ENCODE results near the gene GBA2.
A peak's percentile ranks its signal among the peaks of the same experiment; 100 is the strongest.

Gene GBA2

GRCh38 chr9:35732185-35732799 is 16.7 kb downstream of the GBA2 start, which contains the start of the genes CREB3 and TLN1:
CREB3 (plus strand) TSS chr9:35732666; CDS start chr9:35732773, 107 bp downstream.
TLN1 (minus strand) TSS chr9:35732195; CDS start chr9:35725694, 6,501 bp downstream.
- TF ChIP-seq YY1 (IDR thresholded peaks at IDR 0.05; ENCODE audit: insufficient read depth, insufficient read length), result no peak
- no peak for TF ChIP-seq ZNF274 (IDR thresholded peaks at IDR 0.05; ENCODE audit: low read depth, low read length)
- Histone ChIP-seq H3K36me3 (ENCODE audit: insufficient read depth, insufficient read length, low read length) (peaks cover 36% of the 10 kb centered on the region), H3K9ac (ENCODE audit: insufficient read length, low read depth) (peak within 1 kb of the TSS; percentile 92), H3K4me3 (ENCODE audit: insufficient read length, low read depth) (peak within 1 kb of the TSS; percentile 92), H3K9me3 (ENCODE audit: insufficient read depth, low read length) (no peaks in the 10 kb centered on the region), H3K4me1 (ENCODE audit: insufficient read depth, insufficient read length) (peaks cover 16% of the 10 kb centered on the region), H3K27me3 (ENCODE audit: insufficient read depth, insufficient read length) (no peaks in the 10 kb centered on the region)
- peak; percentile 96 for DNase-seq (ENCODE audit: low read depth, low spot score)

GRCh38 chr9:35731415-35732184 is 17.4 kb downstream of the GBA2 start:
- peaks cover 34% of the 10 kb centered on the region for H3K36me3 ChIP-seq (ENCODE audit: insufficient read depth, insufficient read length, low read length)
- no peak for TF ChIP-seq ZNF274 (IDR thresholded peaks at IDR 0.05; ENCODE audit: low read depth, low read length)
- H3K4me3 ChIP-seq (ENCODE audit: insufficient read length, low read depth), result peak overlapping the region; percentile 92
- H3K4me1 ChIP-seq (ENCODE audit: insufficient read depth, insufficient read length), result peaks cover 17% of the 10 kb centered on the region
- H3K27me3 ChIP-seq (ENCODE audit: insufficient read depth, insufficient read length), result no peaks in the 10 kb centered on the region
- H3K9ac ChIP-seq (ENCODE audit: insufficient read length, low read depth), result peak overlapping the region; percentile 91
- H3K9me3 ChIP-seq (ENCODE audit: insufficient read depth, low read length), result no peaks in the 10 kb centered on the region
- no peak for DNase-seq (ENCODE audit: low read depth, low spot score)

- Histone ChIP-seq H3K27me3 (ENCODE audit: insufficient read depth, insufficient read length) (no peaks in the 10 kb centered on the region), H3K4me3 (ENCODE audit: insufficient read length, low read depth) (peak overlapping the region; percentile 92), H3K4me1 (ENCODE audit: insufficient read depth, insufficient read length) (peaks cover 15% of the 10 kb centered on the region), H3K9ac (ENCODE audit: insufficient read length, low read depth) (peak overlapping the region; percentile 91), H3K36me3 (ENCODE audit: insufficient read depth, insufficient read length, low read length) (peaks cover 33% of the 10 kb centered on the region), H3K9me3 (ENCODE audit: insufficient read depth, low read length) (no peaks in the 10 kb centered on the region)
- no peak for DNase-seq (ENCODE audit: low read depth, low spot score)
- no peak for TF ChIP-seq SUZ12 (IDR thresholded peaks at IDR 0.05; ENCODE audit: extremely low read depth, insufficient read depth, insufficient read length)
- no peak for TF ChIP-seq ZNF274 (IDR thresholded peaks at IDR 0.05; ENCODE audit: low read depth, low read length)
- no peak for TF ChIP-seq YY1 (IDR thresholded peaks at IDR 0.05; ENCODE audit: insufficient read depth, insufficient read length)
These were observed 18.6 kb downstream of the GBA2 start for GRCh38 chr9:35730486-35730854.

DNA sequence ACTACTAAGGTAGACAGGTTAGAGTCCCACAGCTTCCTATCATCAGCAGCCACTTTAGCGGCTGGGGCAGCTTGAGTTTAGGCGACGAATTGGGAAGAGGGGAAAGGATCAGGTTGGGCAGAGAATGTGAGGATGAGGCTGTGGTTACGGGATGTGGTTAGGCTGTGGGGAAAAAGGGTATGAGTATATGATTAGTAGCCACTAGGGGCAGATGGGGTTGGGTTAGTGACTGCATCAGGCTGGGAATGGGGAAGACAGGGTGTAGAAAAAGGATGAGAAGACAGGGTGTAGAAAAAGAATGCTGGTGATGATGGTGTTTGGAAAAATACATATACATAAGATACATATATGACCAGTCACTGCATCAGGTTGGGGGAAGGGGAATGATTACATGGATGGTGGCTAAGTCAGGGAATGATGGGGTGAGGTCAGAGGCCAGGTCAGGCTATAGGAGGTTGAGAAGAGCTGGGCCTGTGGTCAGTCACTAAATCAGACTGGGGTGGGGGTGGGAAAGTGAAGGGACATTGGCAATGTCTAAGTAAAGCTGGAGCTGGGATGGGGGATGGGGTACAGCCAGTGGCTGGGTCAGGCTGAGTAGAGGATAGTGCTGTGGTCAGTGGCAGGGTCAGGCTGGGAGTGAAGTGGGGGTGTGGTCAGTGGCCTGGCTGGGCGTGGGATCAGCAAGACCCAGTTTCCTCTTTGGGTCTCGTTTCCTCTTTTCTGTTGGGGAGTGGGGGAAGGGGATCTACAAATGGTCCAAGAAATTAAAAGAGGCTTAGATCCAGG is 19.1 kb downstream of the GBA2 start:
- TF ChIP-seq ZNF274 (IDR thresholded peaks at IDR 0.05; ENCODE audit: low read depth, low read length) (no peak), SUZ12 (IDR thresholded peaks at IDR 0.05; ENCODE audit: extremely low read depth, insufficient read depth, insufficient read length) (no peak), YY1 (IDR thresholded peaks at IDR 0.05; ENCODE audit: insufficient read depth, insufficient read length) (no peak)
- H3K27me3 ChIP-seq (ENCODE audit: insufficient read depth, insufficient read length), result no peaks in the 10 kb centered on the region
- H3K36me3 ChIP-seq (ENCODE audit: insufficient read depth, insufficient read length, low read length), result peaks cover 33% of the 10 kb centered on the region
- H3K9me3 ChIP-seq (ENCODE audit: insufficient read depth, low read length), result no peaks in the 10 kb centered on the region
- no peak overlapping the region for H3K4me3 ChIP-seq (ENCODE audit: insufficient read length, low read depth)
- no peak overlapping the region for H3K9ac ChIP-seq (ENCODE audit: insufficient read length, low read depth)
- peak; percentile 58 for DNase-seq (ENCODE audit: low read depth, low spot score)
- peaks cover 15% of the 10 kb centered on the region for H3K4me1 ChIP-seq (ENCODE audit: insufficient read depth, insufficient read length)

DNA sequence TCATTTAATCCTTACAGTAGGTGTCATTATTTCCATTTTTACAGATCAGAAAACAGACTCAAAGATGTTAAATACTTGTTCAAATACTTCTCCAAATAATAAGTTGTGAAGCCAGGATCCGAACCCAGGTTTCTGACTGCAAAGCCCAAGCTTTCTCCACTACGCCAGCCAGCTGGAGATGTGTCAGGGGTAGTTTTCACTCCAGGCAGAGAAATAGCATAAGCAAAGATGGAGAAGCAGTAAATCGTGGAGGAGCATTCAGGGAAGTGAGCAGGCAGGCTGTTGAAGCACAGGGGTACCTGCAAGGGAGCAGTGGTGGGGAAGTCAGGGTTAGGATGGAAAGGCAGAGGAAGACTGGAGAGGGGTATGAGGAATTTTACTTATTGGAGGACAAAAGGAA is 19.9 kb downstream of the GBA2 start:
- Histone ChIP-seq H3K9ac (ENCODE audit: insufficient read length, low read depth) (no peak overlapping the region), H3K4me1 (ENCODE audit: insufficient read depth, insufficient read length) (peaks cover 15% of the 10 kb centered on the region), H3K36me3 (ENCODE audit: insufficient read depth, insufficient read length, low read length) (peaks cover 33% of the 10 kb centered on the region), H3K27me3 (ENCODE audit: insufficient read depth, insufficient read length) (no peaks in the 10 kb centered on the region), H3K4me3 (ENCODE audit: insufficient read length, low read depth) (no peak overlapping the region), H3K9me3 (ENCODE audit: insufficient read depth, low read length) (no peaks in the 10 kb centered on the region)
- TF ChIP-seq ZNF274 (IDR thresholded peaks at IDR 0.05; ENCODE audit: low read depth, low read length) (no peak), YY1 (IDR thresholded peaks at IDR 0.05; ENCODE audit: insufficient read depth, insufficient read length) (no peak), SUZ12 (IDR thresholded peaks at IDR 0.05; ENCODE audit: extremely low read depth, insufficient read depth, insufficient read length) (no peak)
- DNase-seq (ENCODE audit: low read depth, low spot score), result no peak

DNA sequence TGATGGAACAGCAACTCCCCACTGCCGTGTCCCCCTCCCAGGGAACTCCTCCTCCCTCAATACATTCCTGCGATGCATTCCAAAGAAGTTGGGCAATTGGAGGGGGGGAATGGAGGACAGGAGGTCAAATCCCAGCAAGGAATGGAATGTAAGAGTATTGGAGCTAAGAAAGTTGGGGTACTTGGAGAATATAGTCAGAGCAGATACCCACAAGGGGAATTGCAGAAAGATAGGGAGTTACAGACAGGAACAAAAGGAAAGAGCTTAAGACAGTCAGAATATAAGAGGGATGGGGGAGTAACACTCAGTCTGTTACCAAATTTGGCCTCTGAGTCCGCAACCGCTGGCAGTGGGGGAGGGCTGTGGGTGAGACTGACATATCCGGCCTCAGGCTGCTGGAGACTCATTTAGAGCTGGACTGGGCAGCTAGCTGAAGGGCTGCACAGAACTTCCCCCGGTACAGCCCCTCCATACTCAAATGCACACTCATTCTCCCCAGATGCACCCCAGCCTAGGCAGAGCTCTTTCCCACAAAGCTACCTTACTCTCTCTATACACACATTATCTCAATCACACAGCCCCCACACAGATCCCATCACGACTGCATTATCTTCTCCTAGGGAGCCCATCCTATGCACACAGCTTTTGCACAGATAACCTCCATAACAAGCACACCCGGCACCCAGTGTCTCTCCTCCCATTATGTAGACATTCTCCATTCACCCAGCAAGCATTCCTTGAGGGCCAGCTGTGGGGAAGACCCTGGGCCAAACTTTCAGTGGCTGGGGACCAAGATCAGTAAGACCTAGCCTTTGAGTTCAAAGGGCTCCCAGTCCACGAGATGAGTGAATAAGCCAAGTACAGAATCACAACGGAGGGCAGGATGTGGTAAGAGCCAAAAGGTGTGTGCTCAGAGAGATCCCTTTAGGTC is 20.7 kb downstream of the GBA2 start:
- H3K4me1 ChIP-seq (ENCODE audit: insufficient read depth, insufficient read length), result peaks cover 15% of the 10 kb centered on the region
- H3K27me3 ChIP-seq (ENCODE audit: insufficient read depth, insufficient read length), result no peaks in the 10 kb centered on the region
- H3K9me3 ChIP-seq (ENCODE audit: insufficient read depth, low read length), result no peaks in the 10 kb centered on the region
- H3K36me3 ChIP-seq (ENCODE audit: insufficient read depth, insufficient read length, low read length), result peaks cover 36% of the 10 kb centered on the region
- DNase-seq (ENCODE audit: low read depth, low spot score), result peak; percentile 89
- peak overlapping the region; percentile 21 for H3K4me3 ChIP-seq (ENCODE audit: insufficient read length, low read depth)
- H3K9ac ChIP-seq (ENCODE audit: insufficient read length, low read depth), result peak overlapping the region; percentile 67
- no peak for TF ChIP-seq ZNF274 (IDR thresholded peaks at IDR 0.05; ENCODE audit: low read depth, low read length)
- no peak for TF ChIP-seq YY1 (IDR thresholded peaks at IDR 0.05; ENCODE audit: insufficient read depth, insufficient read length)
- no peak for TF ChIP-seq SUZ12 (IDR thresholded peaks at IDR 0.05; ENCODE audit: extremely low read depth, insufficient read depth, insufficient read length)
